KMS-11 (cell line): Measurements from ENCODE around the gene PLCB4.

Source experiments
- H2AFZ ChIP-seq: fragments of 200-600 bp; sonication (generic); 2 replicates; pipeline ENCODE4 v1.6.1; 2016; ENCODE audit warnings: antibody characterized with exemption, mixed run types, low read depth
- H3K27ac ChIP-seq: fragments of 200-600 bp; sonication (generic); 2 replicates; pipeline ENCODE4 v1.6.1; 2016; ENCODE audit warnings: mild to moderate bottlenecking, mixed run types
- H3K27me3 ChIP-seq: fragments of 200-600 bp; sonication (generic); 2 replicates; pipeline ENCODE4 v1.6.1; 2017; ENCODE audit warnings: mild to moderate bottlenecking, low read depth, mixed run types, moderate library complexity; ENCODE audit not compliant: insufficient read depth
- H3K36me3 ChIP-seq: fragments of 200-600 bp; sonication (generic); 2 replicates; pipeline ENCODE4 v1.6.1; 2017; ENCODE audit warnings: mild to moderate bottlenecking, mixed run types; ENCODE audit not compliant: insufficient read depth
- H3K4me1 ChIP-seq: fragments of 200-600 bp; sonication (generic); 2 replicates; pipeline ENCODE4 v1.6.1; 2016; ENCODE audit warnings: mild to moderate bottlenecking, low read depth, mixed run types; ENCODE audit not compliant: poor library complexity, severe bottlenecking
- H3K4me2 ChIP-seq: fragments of 200-600 bp; sonication (generic); 2 replicates; pipeline ENCODE4 v1.7.0; 2016; ENCODE audit warnings: mild to moderate bottlenecking, mixed run types
- H3K4me3 ChIP-seq: fragments of 200-600 bp; sonication (generic); IDR thresholded peaks from 2 replicates; pipeline ENCODE4 v1.6.1; 2017; ENCODE audit warnings: low read depth, low read length, mixed read lengths; ENCODE audit not compliant: insufficient read depth
- H3K79me2 ChIP-seq: fragments of 200-600 bp; sonication (generic); 2 replicates; pipeline ENCODE4 v1.6.1; 2016; ENCODE audit warnings: low read depth, mixed run types; ENCODE audit not compliant: insufficient read depth
- H3K9ac ChIP-seq: fragments of 200-600 bp; sonication (generic); 2 replicates; pipeline ENCODE4 v1.6.1; 2016; ENCODE audit warnings: mild to moderate bottlenecking, mixed run types
- H4K20me1 ChIP-seq: fragments of 200-600 bp; sonication (generic); 2 replicates; pipeline ENCODE4 v1.6.1; 2016; ENCODE audit warnings: mild to moderate bottlenecking, mixed run types; ENCODE audit not compliant: insufficient read depth
- CTCF ChIP-seq: fragments of 200-600 bp; sonication (generic); conservative IDR thresholded peaks from 2 replicates; pipeline ENCODE4 v1.6.1; 2017; ENCODE audit warnings: low read depth, mild to moderate bottlenecking, antibody characterized with exemption, low read length, moderate library complexity, mixed read lengths

The PLCB4 gene

GRCh38 chr20:9474835-9475415 lies 406.0 kb downstream of the PLCB4 start:
- Histone ChIP-seq H4K20me1 (no peaks in the 10 kb centered on the region), H3K4me1 (no peaks in the 10 kb centered on the region), H3K4me2 (no peak overlapping the region), H3K9ac (no peak overlapping the region), H3K27me3 (no peaks in the 10 kb centered on the region), H3K4me3 (no peak overlapping the region), H3K79me2 (no peaks in the 10 kb centered on the region), H2AFZ (no peak overlapping the region), H3K27ac (no peak overlapping the region), H3K36me3 (no peaks in the 10 kb centered on the region)
- no peak for TF ChIP-seq CTCF

- H3K4me2 ChIP-seq = no peak overlapping the region
- TF ChIP-seq CTCF = no peak
- no peaks in the 10 kb centered on the region for H3K4me1 ChIP-seq
- H2AFZ ChIP-seq = no peak overlapping the region
- no peaks in the 10 kb centered on the region for H4K20me1 ChIP-seq
- H3K4me3 ChIP-seq = no peak overlapping the region
- no peak overlapping the region for H3K9ac ChIP-seq
- no peaks in the 10 kb centered on the region for H3K27me3 ChIP-seq
- no peaks in the 10 kb centered on the region for H3K36me3 ChIP-seq
- no peaks in the 10 kb centered on the region for H3K79me2 ChIP-seq
- no peak overlapping the region for H3K27ac ChIP-seq
Observed at GRCh38 chr20:9475456-9475855, 406.6 kb downstream of the PLCB4 start.

GRCh38 chr20:9476174-9476573 lies 407.3 kb downstream of the PLCB4 start:
- Histone ChIP-seq H3K4me2 (no peak overlapping the region), H3K4me3 (no peak overlapping the region), H3K4me1 (no peaks in the 10 kb centered on the region), H3K79me2 (no peaks in the 10 kb centered on the region), H3K27me3 (no peaks in the 10 kb centered on the region), H3K27ac (no peak overlapping the region), H2AFZ (no peak overlapping the region), H4K20me1 (no peaks in the 10 kb centered on the region), H3K36me3 (no peaks in the 10 kb centered on the region), H3K9ac (no peak overlapping the region)
- TF ChIP-seq CTCF = no peak

- Histone ChIP-seq H3K79me2 (no peaks in the 10 kb centered on the region), H4K20me1 (no peaks in the 10 kb centered on the region), H2AFZ (no peak overlapping the region), H3K4me2 (no peak overlapping the region), H3K9ac (no peak overlapping the region), H3K36me3 (no peaks in the 10 kb centered on the region), H3K4me1 (no peaks in the 10 kb centered on the region), H3K4me3 (no peak overlapping the region), H3K27me3 (no peaks in the 10 kb centered on the region), H3K27ac (no peak overlapping the region)
- TF ChIP-seq CTCF = no peak
Observed at GRCh38 chr20:9476637-9477036, 407.8 kb downstream of the PLCB4 start.
